WI38 (cell line): Measurements from ENCODE around the gene KCNK10.

Experiments used
- H3K4me3 ChIP-seq: 2 replicates; pipeline ENCODE4 v1.5.1; 2011; ENCODE audit warnings: low read depth, mild to moderate bottlenecking, control low read depth, low read length
- CTCF ChIP-seq: IDR thresholded peaks from 2 replicates; pipeline ENCODE4 v1.5.1; 2012; ENCODE audit warnings: low read depth, mild to moderate bottlenecking, control low read depth, low read length

Gene KCNK10

GRCh38 chr14:88289996-88290395 lies 33.1 kb downstream of the KCNK10 start:
- TF ChIP-seq CTCF: no peak
- H3K4me3 ChIP-seq: no peak overlapping the region

- TF ChIP-seq CTCF: no peak
- no peak overlapping the region for H3K4me3 ChIP-seq
Observed at GRCh38 chr14:88289234-88289633, 33.8 kb downstream of the KCNK10 start.

- TF ChIP-seq CTCF: no peak
Observed at GRCh38 chr14:88286309-88286708, 36.8 kb downstream of the KCNK10 start.

GRCh38 chr14:88281447-88281846 lies 41.6 kb downstream of the KCNK10 start:
- H3K4me3 ChIP-seq: no peak overlapping the region

More at GRCh38 chr14:88286309-88286708, 36.8 kb downstream of the KCNK10 start:
- no peak overlapping the region for H3K4me3 ChIP-seq

GRCh38 chr14:88276923-88277596 lies 46.0 kb downstream of the KCNK10 start:
- no peak for TF ChIP-seq CTCF
- H3K4me3 ChIP-seq: no peak overlapping the region

More at GRCh38 chr14:88281447-88281846, 41.6 kb downstream of the KCNK10 start:
- no peak for TF ChIP-seq CTCF

GRCh38 chr14:88272390-88273269 lies 50.4 kb downstream of the KCNK10 start:
- TF ChIP-seq CTCF: no peak
- H3K4me3 ChIP-seq: no peak overlapping the region

GRCh38 chr14:88271205-88271604 lies 51.9 kb downstream of the KCNK10 start:
- no peak overlapping the region for H3K4me3 ChIP-seq
- no peak for TF ChIP-seq CTCF
